DOHH2 (cell line): Measurements from ENCODE around the gene ELF1.
"Not testable (repeated sequence)": the region's sequence is repeated elsewhere in the genome, so short reads cannot be mapped to it uniquely, and the experiment has no call there.

Experiments used
- EZH2phosphoT487 ChIP-seq: fragments of 200-600 bp; sonication (generic); IDR thresholded peaks from 2 replicates; pipeline ENCODE4 v1.6.1; 2017; ENCODE audit warnings: borderline replicate concordance, mild to moderate bottlenecking, antibody characterized with exemption, low read length, moderate library complexity, mixed read lengths
- TF ChIP-seq, protein P1 (sequence below): fragments of 200-600 bp; sonication (generic); IDR thresholded peaks from one replicate; pipeline ENCODE4 v1.5.1; 2014; ENCODE audit warnings: antibody characterized with exemption, mild to moderate bottlenecking, low read depth, low read length; ENCODE audit not compliant: poor library complexity, severe bottlenecking

DNA sequence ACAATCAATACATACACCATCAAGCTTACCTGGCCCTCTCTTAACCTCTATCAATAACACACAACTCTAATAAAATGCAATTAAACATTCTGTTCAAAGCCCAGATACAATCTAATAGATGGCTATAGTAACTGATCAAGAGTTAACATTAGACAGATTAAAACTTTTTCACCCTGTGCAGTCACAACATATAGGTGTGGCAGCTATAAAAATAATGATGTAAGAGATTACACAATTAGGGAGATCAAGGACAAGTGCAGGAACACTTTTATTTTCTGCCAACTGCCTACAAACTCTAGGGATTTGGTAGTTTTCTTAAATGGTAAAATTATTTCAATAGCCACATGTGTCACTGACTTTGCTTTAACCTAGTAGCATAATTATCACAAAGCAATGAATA, 104.3 kb downstream of the ELF1 start:
- TF ChIP-seq, protein P1, sequence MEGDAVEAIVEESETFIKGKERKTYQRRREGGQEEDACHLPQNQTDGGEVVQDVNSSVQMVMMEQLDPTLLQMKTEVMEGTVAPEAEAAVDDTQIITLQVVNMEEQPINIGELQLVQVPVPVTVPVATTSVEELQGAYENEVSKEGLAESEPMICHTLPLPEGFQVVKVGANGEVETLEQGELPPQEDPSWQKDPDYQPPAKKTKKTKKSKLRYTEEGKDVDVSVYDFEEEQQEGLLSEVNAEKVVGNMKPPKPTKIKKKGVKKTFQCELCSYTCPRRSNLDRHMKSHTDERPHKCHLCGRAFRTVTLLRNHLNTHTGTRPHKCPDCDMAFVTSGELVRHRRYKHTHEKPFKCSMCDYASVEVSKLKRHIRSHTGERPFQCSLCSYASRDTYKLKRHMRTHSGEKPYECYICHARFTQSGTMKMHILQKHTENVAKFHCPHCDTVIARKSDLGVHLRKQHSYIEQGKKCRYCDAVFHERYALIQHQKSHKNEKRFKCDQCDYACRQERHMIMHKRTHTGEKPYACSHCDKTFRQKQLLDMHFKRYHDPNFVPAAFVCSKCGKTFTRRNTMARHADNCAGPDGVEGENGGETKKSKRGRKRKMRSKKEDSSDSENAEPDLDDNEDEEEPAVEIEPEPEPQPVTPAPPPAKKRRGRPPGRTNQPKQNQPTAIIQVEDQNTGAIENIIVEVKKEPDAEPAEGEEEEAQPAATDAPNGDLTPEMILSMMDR, result not testable (repeated sequence)
- TF ChIP-seq EZH2phosphoT487, result not testable (repeated sequence)
